Renal cortical epithelial cell (primary cell): ENCODE data around the gene MPP3. TPM values are rescaled to one million over a fixed set of nuclear protein-coding genes. Genes with fewer than 3 reads are reported as not detected.

Experiments used
- total RNA-seq: library from RNA; depleted of rRNA; stranded (reverse); fragments of >200 nt; gene quantifications from 2 replicates; pipeline ENCODE4 v1.2.3, GENCODE V29; 2014

MPP3 gene
- total RNA-seq, 1 donor from 2014 or later, result 8.5 TPM

Other genes starting within 250 kb of the MPP3 start
- 11.1 TPM in 1 of 2 replicates, not detected in the other for gene MEOX1, start 171.2 kb downstream of the MPP3 start, total RNA-seq
- not detected in 2 replicates for gene SOST, start 74.4 kb downstream of the MPP3 start, total RNA-seq
- 96.0 and 132 TPM in 2 replicates for gene DUSP3, start 54.2 kb downstream of the MPP3 start, total RNA-seq
- gene CFAP97D1, start 52.7 kb downstream of the MPP3 start, total RNA-seq, result under 0.01 TPM in 1 of 2 replicates, not detected in the other
- not detected in 2 replicates for gene CD300LG, start 14.0 kb upstream of the MPP3 start, total RNA-seq
- 1.7 and 3.6 TPM in 2 replicates for gene MPP2, start 74.4 kb upstream of the MPP3 start, total RNA-seq
- not detected in 2 replicates for gene PPY, start 109.3 kb upstream of the MPP3 start, total RNA-seq
- gene PYY, start 120.8 kb upstream of the MPP3 start, total RNA-seq, result not detected in 2 replicates
- gene NAGS, start 171.5 kb upstream of the MPP3 start, total RNA-seq, result 1.2 and 6.1 TPM in 2 replicates
- gene TMEM101, start 181.8 kb upstream of the MPP3 start, total RNA-seq, result 43.8 and 71.2 TPM in 2 replicates
- gene LSM12, start 233.5 kb upstream of the MPP3 start, total RNA-seq, result 30.3 and 42.2 TPM in 2 replicates
- 15.8 and 54.2 TPM in 2 replicates for gene G6PC3, start 237.6 kb upstream of the MPP3 start, total RNA-seq